ENCODE measurements around the gene LRRC4C.

The LRRC4C gene

DNA sequence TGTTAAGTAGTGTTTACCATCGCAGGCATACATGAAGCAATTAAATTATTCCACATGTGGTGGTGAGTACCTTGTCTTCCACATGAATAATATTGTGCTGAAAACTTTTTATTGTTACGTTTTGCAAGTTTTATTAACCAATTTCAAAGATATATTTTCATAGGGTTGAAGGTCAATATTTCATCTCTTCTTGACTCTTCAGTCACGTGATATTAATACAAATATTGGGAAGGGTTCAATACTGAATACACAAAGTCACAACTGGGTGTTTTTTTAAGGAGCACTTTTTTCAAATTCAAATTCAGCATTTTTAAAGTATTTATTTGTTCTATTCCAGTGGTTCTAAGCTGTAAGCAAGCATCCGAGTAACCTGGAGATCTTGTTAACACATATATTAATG is 348.9 kb downstream of the LRRC4C start:
- H3K27ac ChIP-seq, result no peak overlapping the region
- DNase-seq (ENCODE audit: low spot score), result no peak
- ChIA-PET CTCF (interaction anchor here (0.6 to 0.7 kb wide), 2 partner anchors 25 to 224 kb away, joined by 3 to 5 read pairs; no protein-coding TSS in a partner anchor), POLR2A (ENCODE audit: low non-redundant PET) (no interaction called here)
- TF ChIP-seq, protein P1, sequence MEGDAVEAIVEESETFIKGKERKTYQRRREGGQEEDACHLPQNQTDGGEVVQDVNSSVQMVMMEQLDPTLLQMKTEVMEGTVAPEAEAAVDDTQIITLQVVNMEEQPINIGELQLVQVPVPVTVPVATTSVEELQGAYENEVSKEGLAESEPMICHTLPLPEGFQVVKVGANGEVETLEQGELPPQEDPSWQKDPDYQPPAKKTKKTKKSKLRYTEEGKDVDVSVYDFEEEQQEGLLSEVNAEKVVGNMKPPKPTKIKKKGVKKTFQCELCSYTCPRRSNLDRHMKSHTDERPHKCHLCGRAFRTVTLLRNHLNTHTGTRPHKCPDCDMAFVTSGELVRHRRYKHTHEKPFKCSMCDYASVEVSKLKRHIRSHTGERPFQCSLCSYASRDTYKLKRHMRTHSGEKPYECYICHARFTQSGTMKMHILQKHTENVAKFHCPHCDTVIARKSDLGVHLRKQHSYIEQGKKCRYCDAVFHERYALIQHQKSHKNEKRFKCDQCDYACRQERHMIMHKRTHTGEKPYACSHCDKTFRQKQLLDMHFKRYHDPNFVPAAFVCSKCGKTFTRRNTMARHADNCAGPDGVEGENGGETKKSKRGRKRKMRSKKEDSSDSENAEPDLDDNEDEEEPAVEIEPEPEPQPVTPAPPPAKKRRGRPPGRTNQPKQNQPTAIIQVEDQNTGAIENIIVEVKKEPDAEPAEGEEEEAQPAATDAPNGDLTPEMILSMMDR (conservative IDR thresholded peaks at IDR 0.05; ENCODE audit: low read depth), result no peak

DNA sequence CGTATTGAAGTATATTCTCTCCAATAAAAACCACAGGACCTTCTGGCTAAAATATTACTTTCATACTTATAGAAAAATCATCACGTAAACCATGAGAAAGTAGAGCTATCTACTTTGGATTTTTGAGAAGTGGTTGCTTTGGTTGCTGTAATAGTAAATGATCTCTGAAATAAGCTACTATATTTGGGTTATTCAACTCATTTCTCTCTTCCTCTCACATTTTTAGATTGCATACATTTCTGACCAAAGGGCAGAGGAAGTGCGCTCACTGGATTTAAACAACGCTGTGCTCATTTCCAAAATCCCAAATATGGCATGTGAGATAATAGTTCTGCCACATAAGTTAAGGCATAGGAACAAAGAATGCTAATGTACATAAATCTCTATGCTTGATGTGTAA is 357.0 kb downstream of the LRRC4C start:
- ChIA-PET CTCF (no interaction called here), POLR2A (ENCODE audit: low non-redundant PET) (no interaction called here)
- H3K27ac ChIP-seq, result no peak overlapping the region
- TF ChIP-seq, protein P1 (conservative IDR thresholded peaks at IDR 0.05; ENCODE audit: low read depth), result no peak
- DNase-seq (ENCODE audit: low spot score), result no peak

DNA sequence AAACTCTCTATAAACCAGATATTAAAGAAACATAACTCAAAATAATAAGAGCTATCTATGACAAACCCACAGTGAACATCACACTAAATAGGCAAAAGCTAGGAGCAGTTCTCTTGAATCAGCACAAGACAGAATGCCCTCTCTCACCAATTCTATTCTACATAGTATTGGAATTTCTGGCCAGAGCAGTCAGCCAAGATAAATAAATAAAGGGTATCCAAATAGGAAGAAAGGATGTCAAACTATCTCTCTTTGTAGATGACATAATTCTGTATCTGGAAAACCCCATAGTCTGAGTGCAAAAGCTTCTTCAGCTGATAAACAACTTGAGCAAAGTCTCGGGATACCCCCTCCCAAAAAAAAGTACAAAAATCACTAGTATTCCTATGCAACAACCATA is 359.8 kb downstream of the LRRC4C start:
- no peak for DNase-seq (ENCODE audit: low spot score)
- no peak overlapping the region for H3K27ac ChIP-seq
- ChIA-PET CTCF (interaction anchor here (0.7 to 0.8 kb wide), 2 partner anchors 20 to 102 kb away, joined by 3 to 7 read pairs; no protein-coding TSS in a partner anchor), POLR2A (ENCODE audit: low non-redundant PET) (interaction anchor here (0.6 kb wide), 1 partner anchor 17 kb away, joined by 10 read pairs; no protein-coding TSS in a partner anchor)
- TF ChIP-seq, protein P1 (conservative IDR thresholded peaks at IDR 0.05; ENCODE audit: low read depth), result no peak

DNA sequence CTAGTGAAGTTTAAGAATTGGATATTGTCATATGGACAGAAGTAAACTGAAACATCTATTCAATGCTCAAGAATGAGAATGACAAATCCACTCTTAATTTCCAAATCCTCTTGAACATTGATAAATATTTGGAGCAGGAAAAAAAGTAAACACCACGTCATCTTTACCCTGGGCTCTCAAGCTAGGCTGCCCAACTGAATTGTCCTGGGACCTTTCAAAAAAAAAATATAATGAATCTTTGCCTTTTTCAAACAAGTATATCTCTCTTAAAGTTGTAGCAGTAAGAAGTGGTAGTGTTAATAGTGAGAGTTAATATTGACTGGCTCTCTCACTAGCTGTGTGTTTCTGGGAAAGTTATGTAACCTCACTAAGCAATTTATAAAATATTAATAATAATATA is 374.3 kb downstream of the LRRC4C start:
- ChIA-PET CTCF (interaction anchor here (0.6 kb wide), 1 partner anchor 26 kb away, joined by 5 read pairs; no protein-coding TSS in a partner anchor), POLR2A (ENCODE audit: low non-redundant PET) (no interaction called here)
- TF ChIP-seq, protein P1 (conservative IDR thresholded peaks at IDR 0.05; ENCODE audit: low read depth), result no peak
- H3K27ac ChIP-seq, result no peak overlapping the region
- DNase-seq (ENCODE audit: low spot score), result no peak

DNA sequence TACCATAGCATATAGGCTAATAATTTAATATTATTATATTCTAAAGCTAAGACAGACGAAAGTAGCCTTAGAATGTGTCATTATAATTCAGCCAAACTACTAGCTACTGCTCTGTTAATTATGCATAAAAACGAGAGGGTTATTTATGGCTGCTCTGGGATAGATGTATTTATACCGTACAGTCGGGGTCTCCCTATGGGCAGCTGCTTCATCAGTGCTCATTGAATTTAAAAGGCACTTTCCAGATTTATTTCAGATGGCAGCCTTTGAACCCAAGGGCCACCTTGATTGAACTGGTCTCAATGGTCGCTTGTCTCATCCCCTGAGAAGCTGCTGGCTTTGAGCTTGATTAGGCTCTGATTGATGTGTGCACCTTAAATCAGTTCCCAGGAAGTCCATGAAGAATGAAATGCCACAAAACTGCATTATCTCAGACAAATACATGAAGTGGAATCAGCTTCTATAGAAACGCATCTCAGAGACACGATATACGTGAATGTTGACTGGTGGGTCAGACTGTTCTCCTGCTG is 377.6 kb downstream of the LRRC4C start:
- CTCF ChIA-PET, result interaction anchor here (0.6 kb wide), 1 partner anchor 24 kb away, joined by 3 read pairs; no protein-coding TSS in a partner anchor
- TF ChIP-seq, protein P1 (conservative IDR thresholded peaks at IDR 0.05; ENCODE audit: low read depth), result no peak
- POLR2A ChIA-PET (ENCODE audit: low non-redundant PET), result no interaction called here
- DNase-seq (ENCODE audit: low spot score), result no peak
- H3K27ac ChIP-seq, result no peak overlapping the region

DNA sequence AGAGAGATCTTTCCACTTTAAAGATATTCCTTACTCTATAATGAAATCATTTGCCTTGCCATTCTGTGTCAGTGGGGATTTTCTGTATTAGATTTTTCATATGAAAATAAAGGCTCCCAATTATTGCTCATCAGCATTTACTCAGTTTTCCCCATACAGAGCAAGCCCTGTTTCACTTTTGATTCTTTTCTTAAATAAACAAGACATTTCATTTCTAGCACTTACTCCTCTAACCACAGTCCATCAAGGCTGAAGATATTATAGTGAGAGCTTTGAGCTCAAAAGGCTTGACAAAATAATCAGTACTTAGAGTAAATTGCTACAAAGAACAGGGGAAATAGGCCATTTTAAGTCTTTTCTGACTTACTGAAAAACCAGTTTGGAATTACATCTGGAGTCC is 385.1 kb downstream of the LRRC4C start:
- DNase-seq (ENCODE audit: low spot score), result no peak
- ChIA-PET CTCF (interaction anchor here (0.6 kb wide), 1 partner anchor 783 kb away, joined by 3 read pairs; no protein-coding TSS in a partner anchor), POLR2A (ENCODE audit: low non-redundant PET) (no interaction called here)
- TF ChIP-seq, protein P1 (conservative IDR thresholded peaks at IDR 0.05; ENCODE audit: low read depth), result no peak
- H3K27ac ChIP-seq, result no peak overlapping the region
